Peyer's patch (tissue), 4 donors: Measurements from ENCODE around the gene IFNA4. TPM values are rescaled to one million over a fixed set of nuclear protein-coding genes. Genes with fewer than 3 reads are reported as not detected.
"Not testable (repeated sequence)": the region's sequence is repeated elsewhere in the genome, so short reads cannot be mapped to it uniquely, and the experiment has no call there.

Experiments used
- DNase-seq, 3 donors: peaks; one replicate each; pipeline ENCODE4 v3.0.0-alpha.2; 2017 to 2019
- H3K27ac ChIP-seq, 4 donors: fragments of 200-600 bp; sonication (generic); one replicate each; pipeline ENCODE4 v1.5.1; 2016 to 2019
- H3K27me3 ChIP-seq, 2 donors: fragments of 200-600 bp; sonication (generic); one replicate each; pipeline ENCODE4 v1.5.1; 2019
- H3K36me3 ChIP-seq, 3 donors: fragments of 200-600 bp; sonication (generic); one replicate each; pipeline ENCODE4 v1.5.1; 2016 to 2019
- H3K4me1 ChIP-seq, 4 donors: fragments of 200-600 bp; sonication (generic); one replicate each; pipeline ENCODE4 v1.5.1; 2016 to 2019
- H3K4me3 ChIP-seq, 4 donors: fragments of 200-600 bp; sonication (generic); 1 replicate in 3 of 4; 2 replicates in 1 of 4; pipeline ENCODE4 v1.5.1; 2016 to 2019; ENCODE audit warnings: mild to moderate bottlenecking in 1 of 4
- H3K9me3 ChIP-seq, 4 donors: fragments of 200-600 bp; sonication (generic); one replicate each; pipeline ENCODE4 v1.5.1; 2016 to 2019; ENCODE audit warnings: mild to moderate bottlenecking in 1 of 4
- POLR2A ChIP-seq, 2 donors: fragments of 450-650 bp; IDR thresholded peaks; one replicate each; pipeline ENCODE4 v1.5.1; 2017; ENCODE audit warnings: antibody characterized with exemption in 2 of 2, mild to moderate bottlenecking in 2 of 2, moderate library complexity in 2 of 2
- total RNA-seq, 4 donors: library from RNA; depleted of rRNA; stranded (reverse); fragments of >200 nt; gene quantifications; one replicate each; pipeline ENCODE4 v1.1.0, GENCODE V29; 2016
- TF ChIP-seq, protein P1 (sequence below), 6 experiments: fragments of 450-650 bp in 4 of 6; fragments of 200-600 bp in 2 of 6; sonication (generic) in 1 of 6; IDR thresholded peaks; one replicate each; pipeline ENCODE4 v1.5.1; 2017 to 2019; ENCODE audit warnings: antibody characterized with exemption in 6 of 6, mild to moderate bottlenecking in 3 of 6, moderate library complexity in 1 of 6

The IFNA4 gene
- total RNA-seq, 4 donors from 2014 or later, result not detected

DNA sequence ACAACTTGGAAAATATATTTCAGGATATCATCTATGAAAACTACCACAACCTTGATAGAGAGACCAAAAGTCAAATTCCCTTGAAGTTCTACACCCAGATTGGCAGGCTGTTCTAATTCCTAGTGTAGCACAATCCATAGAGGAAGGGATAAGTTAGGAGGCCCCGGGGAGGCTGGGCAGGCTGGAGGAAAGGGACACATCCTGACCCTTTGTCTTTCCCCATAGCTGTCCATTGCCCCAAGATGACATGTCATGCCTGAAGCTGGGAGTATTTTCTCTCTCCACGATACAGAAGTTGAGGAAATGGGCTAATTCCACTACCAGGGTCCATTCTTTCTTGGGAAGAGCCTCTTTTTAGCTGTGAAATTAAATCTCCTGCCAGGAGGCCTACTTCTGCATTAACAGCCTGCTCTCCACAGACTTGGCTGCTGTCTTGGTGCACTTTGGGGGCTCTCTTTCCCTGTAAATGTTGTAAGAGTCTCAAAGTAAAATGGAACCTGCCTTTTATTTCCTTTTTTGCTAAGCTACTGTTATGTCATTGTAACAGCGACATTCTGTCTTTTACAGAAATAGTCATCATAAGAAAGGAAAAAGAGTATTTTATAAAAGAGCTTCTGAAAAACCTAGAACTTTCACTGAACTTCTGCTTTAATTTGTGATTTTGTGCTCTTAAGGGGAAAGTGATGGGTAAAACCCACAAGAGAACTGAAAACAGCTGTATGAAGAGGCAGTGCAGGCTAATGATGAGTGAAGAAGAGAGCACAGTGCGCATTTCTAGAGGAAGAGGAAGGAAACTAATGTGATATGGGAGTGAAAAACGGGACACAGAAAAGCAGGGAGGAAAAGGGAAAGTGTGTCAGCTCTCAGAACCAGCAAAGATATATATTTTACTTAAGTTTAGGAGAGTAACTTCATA, 26.3 kb upstream of the IFNA4 start:
- not testable (repeated sequence) for H3K36me3 ChIP-seq, DNase-seq, H3K4me1 ChIP-seq, H3K27me3 ChIP-seq, H3K9me3 ChIP-seq, H3K27ac ChIP-seq, H3K4me3 ChIP-seq
- TF ChIP-seq, protein P1, sequence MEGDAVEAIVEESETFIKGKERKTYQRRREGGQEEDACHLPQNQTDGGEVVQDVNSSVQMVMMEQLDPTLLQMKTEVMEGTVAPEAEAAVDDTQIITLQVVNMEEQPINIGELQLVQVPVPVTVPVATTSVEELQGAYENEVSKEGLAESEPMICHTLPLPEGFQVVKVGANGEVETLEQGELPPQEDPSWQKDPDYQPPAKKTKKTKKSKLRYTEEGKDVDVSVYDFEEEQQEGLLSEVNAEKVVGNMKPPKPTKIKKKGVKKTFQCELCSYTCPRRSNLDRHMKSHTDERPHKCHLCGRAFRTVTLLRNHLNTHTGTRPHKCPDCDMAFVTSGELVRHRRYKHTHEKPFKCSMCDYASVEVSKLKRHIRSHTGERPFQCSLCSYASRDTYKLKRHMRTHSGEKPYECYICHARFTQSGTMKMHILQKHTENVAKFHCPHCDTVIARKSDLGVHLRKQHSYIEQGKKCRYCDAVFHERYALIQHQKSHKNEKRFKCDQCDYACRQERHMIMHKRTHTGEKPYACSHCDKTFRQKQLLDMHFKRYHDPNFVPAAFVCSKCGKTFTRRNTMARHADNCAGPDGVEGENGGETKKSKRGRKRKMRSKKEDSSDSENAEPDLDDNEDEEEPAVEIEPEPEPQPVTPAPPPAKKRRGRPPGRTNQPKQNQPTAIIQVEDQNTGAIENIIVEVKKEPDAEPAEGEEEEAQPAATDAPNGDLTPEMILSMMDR (IDR thresholded peaks at IDR 0.05), result peak in 1 of 6 experiments; percentile 20

DNA sequence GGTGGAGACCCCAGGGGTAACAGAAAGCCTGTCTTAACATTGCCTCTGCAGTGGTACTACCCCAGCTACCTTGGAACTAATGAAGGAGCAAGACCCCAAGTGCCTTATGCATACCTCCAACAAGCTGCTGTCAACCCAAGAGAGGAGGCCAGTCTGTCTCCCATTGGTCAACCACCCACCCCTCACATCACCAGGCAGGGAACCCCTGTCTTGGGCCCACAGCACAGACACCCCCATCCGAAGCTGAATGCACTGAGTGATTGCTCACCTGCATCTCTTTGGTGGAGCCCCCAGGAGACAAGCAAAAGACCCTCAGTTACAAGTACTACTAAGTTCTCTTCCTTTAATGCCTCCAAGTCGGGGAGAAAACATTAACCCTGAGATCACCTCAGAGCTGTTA, 24.8 kb upstream of the IFNA4 start:
- H3K4me1 ChIP-seq, H3K36me3 ChIP-seq, H3K4me3 ChIP-seq, H3K27me3 ChIP-seq, H3K9me3 ChIP-seq, H3K27ac ChIP-seq, DNase-seq: not testable (repeated sequence)

DNA sequence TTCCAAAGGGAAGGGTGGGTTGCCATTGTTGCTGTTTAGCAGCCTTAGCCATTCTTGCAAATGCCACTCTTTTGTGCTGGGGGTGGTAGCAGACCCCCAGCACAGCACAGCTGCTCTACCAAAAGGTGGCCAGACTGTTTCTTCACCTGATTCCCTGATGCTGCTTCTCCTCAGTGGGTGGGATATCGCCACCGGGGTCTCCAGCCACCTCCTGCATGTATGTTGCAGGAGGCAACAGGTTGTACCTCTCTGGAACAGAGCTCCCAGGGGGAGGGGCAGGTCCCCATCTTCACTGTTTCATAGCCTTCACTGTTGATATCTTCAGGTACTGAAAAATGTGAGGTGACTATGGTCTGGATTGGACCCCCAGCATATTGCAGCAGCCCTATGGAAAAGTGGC, 23.4 kb upstream of the IFNA4 start:
- not testable (repeated sequence) for H3K27me3 ChIP-seq, H3K36me3 ChIP-seq, H3K4me3 ChIP-seq, DNase-seq, H3K4me1 ChIP-seq, H3K27ac ChIP-seq, H3K9me3 ChIP-seq

DNA sequence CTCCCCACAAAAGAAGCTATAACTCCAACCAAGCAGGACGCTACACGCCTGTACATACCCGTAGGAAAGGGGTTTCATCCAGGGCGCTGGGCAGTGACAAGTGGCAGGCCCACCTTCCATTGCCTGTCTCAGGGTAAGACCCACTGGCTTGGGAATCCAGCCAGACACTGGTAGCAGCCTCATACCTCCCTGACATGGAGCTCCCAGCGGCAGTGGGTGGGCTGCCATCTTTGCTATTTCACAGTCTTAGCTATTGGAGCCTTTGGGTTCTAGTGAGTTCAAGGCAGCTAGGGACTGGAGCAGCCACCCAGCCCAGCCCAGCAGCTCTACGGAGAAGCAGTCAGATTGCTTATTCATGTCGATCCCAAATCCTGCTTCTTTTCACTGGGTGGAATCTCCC, 22.9 kb upstream of the IFNA4 start:
- no peaks in the 10 kb centered on the region for H3K36me3 ChIP-seq
- no peaks in the 10 kb centered on the region for H3K9me3 ChIP-seq
- no peak overlapping the region for H3K27ac ChIP-seq
- H3K4me3 ChIP-seq, result no peak overlapping the region
- no peak for DNase-seq
- no peak for TF ChIP-seq POLR2A (IDR thresholded peaks at IDR 0.05)
- TF ChIP-seq, protein P1 (IDR thresholded peaks at IDR 0.05), result no peak
- H3K4me1 ChIP-seq, result no peaks in the 10 kb centered on the region
- no peaks in the 10 kb centered on the region for H3K27me3 ChIP-seq

DNA sequence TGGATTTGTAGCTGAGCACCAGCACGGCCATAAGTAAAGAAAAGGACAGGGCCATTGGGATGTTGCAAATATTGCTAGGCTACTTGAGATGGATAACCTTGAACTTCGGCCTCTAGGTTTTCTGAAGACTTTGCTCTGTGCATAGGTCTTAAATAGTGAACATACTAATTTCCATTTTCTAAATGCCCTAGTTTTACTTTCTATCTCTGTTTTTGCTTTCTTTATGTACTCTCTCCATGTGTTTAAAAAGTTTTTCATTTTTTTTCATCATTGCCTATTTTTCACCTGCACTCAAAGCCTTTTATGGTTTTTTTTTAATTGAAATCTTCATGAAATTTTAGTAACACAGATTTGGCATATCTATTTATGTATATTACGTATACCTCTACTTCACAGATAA, 19.7 kb upstream of the IFNA4 start, which contains the start of gene IFNA10:
TSS of gene IFNA10 (minus strand) at position 101 of the 400 bp plus-strand sequence. CDS start at position 55, 46 bp downstream.
- H3K27ac ChIP-seq, H3K36me3 ChIP-seq, H3K4me1 ChIP-seq, H3K27me3 ChIP-seq, H3K9me3 ChIP-seq, H3K4me3 ChIP-seq, DNase-seq: not testable (repeated sequence)

DNA sequence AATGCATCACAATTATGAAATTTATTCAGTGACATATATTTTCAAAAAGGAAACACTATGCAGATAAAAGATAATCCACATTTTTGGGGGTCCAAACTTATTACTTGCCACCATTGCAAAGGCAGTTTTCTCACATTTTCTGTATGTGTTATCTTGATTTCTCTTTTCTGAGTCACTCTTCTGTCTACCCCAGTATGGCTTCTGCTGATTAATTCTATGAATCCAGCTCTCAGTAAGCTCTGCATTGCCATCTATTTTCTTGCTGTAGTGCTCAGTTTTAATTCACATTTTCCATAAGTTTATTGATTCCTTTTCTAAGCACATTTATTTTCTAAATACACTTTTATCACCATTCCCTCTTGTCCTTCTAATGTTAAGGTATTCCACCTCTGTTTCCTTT, 17.8 kb upstream of the IFNA4 start:
- H3K36me3 ChIP-seq, result no peaks in the 10 kb centered on the region
- H3K9me3 ChIP-seq, result no peaks in the 10 kb centered on the region
- no peaks in the 10 kb centered on the region for H3K27me3 ChIP-seq
- DNase-seq, result no peak
- no peak overlapping the region for H3K4me3 ChIP-seq
- H3K4me1 ChIP-seq, result no peaks in the 10 kb centered on the region
- no peak for TF ChIP-seq POLR2A (IDR thresholded peaks at IDR 0.05)
- TF ChIP-seq, protein P1 (IDR thresholded peaks at IDR 0.05), result no peak
- H3K27ac ChIP-seq, result no peak overlapping the region

DNA sequence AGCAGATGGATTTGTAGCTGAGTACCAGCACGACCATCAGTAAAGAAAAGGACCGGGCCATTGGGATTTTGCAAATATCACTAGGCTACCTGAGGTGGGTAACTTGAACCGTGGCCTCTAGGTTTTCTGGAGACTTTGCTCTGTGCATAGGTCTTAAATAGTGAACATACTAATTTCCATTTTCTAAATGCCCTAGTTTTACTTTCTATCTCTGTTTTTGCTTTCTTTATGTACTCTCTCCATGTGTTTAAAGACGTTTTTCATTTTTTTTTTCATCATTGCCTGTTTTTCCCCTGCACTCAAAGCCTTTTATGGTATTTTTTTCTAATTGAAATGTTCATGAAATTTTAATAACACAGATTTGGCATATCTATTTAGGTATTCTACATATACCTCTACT, 14.7 kb upstream of the IFNA4 start, which contains the start of gene IFNA7:
TSS of gene IFNA7 (minus strand) at position 101 of the 400 bp plus-strand sequence. CDS start at position 61, 40 bp downstream.
- H3K9me3 ChIP-seq, H3K4me1 ChIP-seq, H3K36me3 ChIP-seq, H3K4me3 ChIP-seq, H3K27me3 ChIP-seq, DNase-seq, H3K27ac ChIP-seq: not testable (repeated sequence)
